Measurements from ENCODE around the gene YTHDF1. TPM values are rescaled to one million over a fixed set of nuclear protein-coding genes. Genes with fewer than 3 reads are reported as not detected.
"Not testable (repeated sequence)": the region's sequence is repeated elsewhere in the genome, so short reads cannot be mapped to it uniquely, and the experiment has no call there.

YTHDF1 gene
- total RNA-seq, 2 donors from 2014 or later: 23.7 to 40.3 TPM

- ATAC-seq (replicated peaks): no peak
- no peaks in the 10 kb centered on the region for H3K36me3 Mint-ChIP-seq (ENCODE audit: low read depth)
- no peak overlapping the region for H3K4me3 Mint-ChIP-seq
- no peak overlapping the region for H3K27ac Mint-ChIP-seq
- peaks cover 15% of the 10 kb centered on the region for H3K27me3 Mint-ChIP-seq
- no peaks in the 10 kb centered on the region for H3K9me3 Mint-ChIP-seq
- no peaks in the 10 kb centered on the region for H3K4me1 Mint-ChIP-seq
Measured at GRCh38 chr20:63225082-63225454, 9.1 kb upstream of the YTHDF1 start.

- Mint-ChIP-seq H3K9me3 (no peaks in the 10 kb centered on the region), H3K27ac (no peak overlapping the region), H3K4me3 (no peak overlapping the region), H3K27me3 (peaks cover 9% of the 10 kb centered on the region), H3K36me3 (ENCODE audit: low read depth) (no peaks in the 10 kb centered on the region), H3K4me1 (no peaks in the 10 kb centered on the region)
- no peak for ATAC-seq (replicated peaks)
Measured at GRCh38 chr20:63224412-63225081, 8.6 kb upstream of the YTHDF1 start.

GRCh38 chr20:63223826-63224207 lies 7.9 kb upstream of the YTHDF1 start:
- Mint-ChIP-seq H3K27ac (no peak overlapping the region), H3K4me1 (no peaks in the 10 kb centered on the region), H3K9me3 (no peaks in the 10 kb centered on the region), H3K4me3 (no peak overlapping the region), H3K27me3 (peaks cover 3% of the 10 kb centered on the region), H3K36me3 (ENCODE audit: low read depth) (no peaks in the 10 kb centered on the region)
- no peak for ATAC-seq (replicated peaks)

GRCh38 chr20:63223121-63223825 lies 7.3 kb upstream of the YTHDF1 start:
- H3K36me3 Mint-ChIP-seq (ENCODE audit: low read depth): no peaks in the 10 kb centered on the region
- no peak overlapping the region for H3K27ac Mint-ChIP-seq
- peaks cover 3% of the 10 kb centered on the region for H3K27me3 Mint-ChIP-seq
- ATAC-seq (replicated peaks): peak; percentile 64
- no peaks in the 10 kb centered on the region for H3K4me1 Mint-ChIP-seq
- H3K9me3 Mint-ChIP-seq: no peaks in the 10 kb centered on the region
- H3K4me3 Mint-ChIP-seq: no peak overlapping the region

- H3K27ac Mint-ChIP-seq: no peak overlapping the region
- H3K4me3 Mint-ChIP-seq: no peak overlapping the region
- ATAC-seq (replicated peaks): no peak
- H3K9me3 Mint-ChIP-seq: no peaks in the 10 kb centered on the region
- peaks cover 3% of the 10 kb centered on the region for H3K27me3 Mint-ChIP-seq
- H3K4me1 Mint-ChIP-seq: no peaks in the 10 kb centered on the region
- no peaks in the 10 kb centered on the region for H3K36me3 Mint-ChIP-seq (ENCODE audit: low read depth)
Measured at GRCh38 chr20:63222541-63222940, 6.6 kb upstream of the YTHDF1 start.

- H3K36me3 Mint-ChIP-seq (ENCODE audit: low read depth); H3K9me3 Mint-ChIP-seq; H3K4me1 Mint-ChIP-seq; H3K27me3 Mint-ChIP-seq; H3K27ac Mint-ChIP-seq; H3K4me3 Mint-ChIP-seq; ATAC-seq (replicated peaks): not testable (repeated sequence)
Measured at GRCh38 chr20:63221400-63222053, 5.6 kb upstream of the YTHDF1 start.

GRCh38 chr20:63220696-63221399 lies 4.9 kb upstream of the YTHDF1 start:
- no peak for ATAC-seq (replicated peaks)
- Mint-ChIP-seq H3K27ac (no peak overlapping the region), H3K4me3 (no peak overlapping the region), H3K27me3 (peaks cover 3% of the 10 kb centered on the region), H3K9me3 (no peaks in the 10 kb centered on the region), H3K4me1 (no peaks in the 10 kb centered on the region), H3K36me3 (ENCODE audit: low read depth) (no peaks in the 10 kb centered on the region)

GRCh38 chr20:63219866-63220521 lies 4.1 kb upstream of the YTHDF1 start:
- peaks cover 4% of the 10 kb centered on the region for H3K36me3 Mint-ChIP-seq (ENCODE audit: low read depth)
- H3K4me3 Mint-ChIP-seq: no peak overlapping the region
- H3K4me1 Mint-ChIP-seq: no peaks in the 10 kb centered on the region
- peaks cover 3% of the 10 kb centered on the region for H3K27me3 Mint-ChIP-seq
- ATAC-seq (replicated peaks): no peak
- no peak overlapping the region for H3K27ac Mint-ChIP-seq
- H3K9me3 Mint-ChIP-seq: no peaks in the 10 kb centered on the region

GRCh38 chr20:63219447-63219821 lies 3.5 kb upstream of the YTHDF1 start:
- Mint-ChIP-seq H3K27me3 (peaks cover 3% of the 10 kb centered on the region), H3K9me3 (no peaks in the 10 kb centered on the region), H3K36me3 (ENCODE audit: low read depth) (peaks cover 10% of the 10 kb centered on the region), H3K4me1 (peaks cover 2% of the 10 kb centered on the region), H3K4me3 (no peak overlapping the region), H3K27ac (no peak overlapping the region)
- no peak for ATAC-seq (replicated peaks)

- peaks cover 7% of the 10 kb centered on the region for H3K4me1 Mint-ChIP-seq
- H3K27ac Mint-ChIP-seq: no peak overlapping the region
Measured at GRCh38 chr20:63218701-63219446, 2.9 kb upstream of the YTHDF1 start.

GRCh38 chr20:63217706-63218105 lies 1.8 kb upstream of the YTHDF1 start:
- Mint-ChIP-seq H3K27ac (no peak overlapping the region), H3K4me3 (no peak overlapping the region), H3K27me3 (peaks cover 3% of the 10 kb centered on the region), H3K9me3 (no peaks in the 10 kb centered on the region), H3K4me1 (peaks cover 19% of the 10 kb centered on the region), H3K36me3 (ENCODE audit: low read depth) (peaks cover 27% of the 10 kb centered on the region)
- no peak for ATAC-seq (replicated peaks)

More at GRCh38 chr20:63218701-63219446, 2.9 kb upstream of the YTHDF1 start:
- no peak for ATAC-seq (replicated peaks)
- H3K36me3 Mint-ChIP-seq (ENCODE audit: low read depth): peaks cover 16% of the 10 kb centered on the region
- no peak overlapping the region for H3K4me3 Mint-ChIP-seq
- H3K27me3 Mint-ChIP-seq: peaks cover 3% of the 10 kb centered on the region
- no peaks in the 10 kb centered on the region for H3K9me3 Mint-ChIP-seq

GRCh38 chr20:63216849-63217471 lies 1.0 kb upstream of the YTHDF1 start:
- Mint-ChIP-seq H3K4me3 (peak overlapping the region; percentile 65), H3K36me3 (ENCODE audit: low read depth) (peaks cover 35% of the 10 kb centered on the region)

More at GRCh38 chr20:63216849-63217471, 1.0 kb upstream of the YTHDF1 start:
- no peak for ATAC-seq (replicated peaks)
- Mint-ChIP-seq H3K4me1 (peaks cover 19% of the 10 kb centered on the region), H3K27me3 (peaks cover 3% of the 10 kb centered on the region), H3K9me3 (no peaks in the 10 kb centered on the region), H3K27ac (peak overlapping the region; percentile 73)
